Renal cortical epithelial cell (primary cell): ENCODE data around the gene GJB4. TPM values are rescaled to one million over a fixed set of nuclear protein-coding genes. Genes with fewer than 3 reads are reported as not detected.
A peak's percentile ranks its signal among the peaks of the same experiment; 100 is the strongest.
"Not testable (repeated sequence)": the region's sequence is repeated elsewhere in the genome, so short reads cannot be mapped to it uniquely, and the experiment has no call there.

Source experiments
- DNase-seq: peaks from one replicate; pipeline ENCODE4 v3.0.0-alpha.2; 2011; ENCODE audit warnings: low read depth
- total RNA-seq: library from RNA; depleted of rRNA; stranded (reverse); fragments of >200 nt; gene quantifications from 2 replicates; pipeline ENCODE4 v1.2.3, GENCODE V29; 2014

Gene GJB4
- total RNA-seq, 1 donor from 2014 or later = 15.5 TPM

- DNase-seq = no peak
These were observed 12.5 kb upstream of the GJB4 start for GRCh38 chr1:34746785-34747637.

- no peak for DNase-seq
These were observed 11.9 kb upstream of the GJB4 start for GRCh38 chr1:34747638-34747941.

GRCh38 chr1:34749992-34750391, 9.5 kb upstream of the GJB4 start:
- peak; percentile 46 for DNase-seq

- peak; percentile 30 for DNase-seq
These were observed 8.9 kb upstream of the GJB4 start for GRCh38 chr1:34750610-34751009.

- DNase-seq = peak; percentile 50
These were observed 6.4 kb upstream of the GJB4 start for GRCh38 chr1:34753163-34753562.

- DNase-seq = no peak
These were observed 4.4 kb upstream of the GJB4 start, which contains the start of gene GJB5 for GRCh38 chr1:34754964-34755637. TSS of gene GJB5 (plus strand) at chr1:34755047. CDS start at chr1:34757331, 2,284 bp downstream.

- no peak for DNase-seq
These were observed 3.6 kb upstream of the GJB4 start for GRCh38 chr1:34755961-34756360.

- DNase-seq = no peak
These were observed 2.2 kb upstream of the GJB4 start for GRCh38 chr1:34757386-34757785.

GRCh38 chr1:34758751-34759150, 789 bp upstream of the GJB4 start:
- peak; percentile 89 for DNase-seq

- no peak for DNase-seq
These were observed 1.7 kb downstream of the GJB4 start for GRCh38 chr1:34761176-34761761.

GRCh38 chr1:34761776-34762307, 2.3 kb downstream of the GJB4 start:
- DNase-seq = no peak

- DNase-seq = no peak
These were observed 3.1 kb downstream of the GJB4 start for GRCh38 chr1:34762474-34763141.

GRCh38 chr1:34763142-34763781, 3.7 kb downstream of the GJB4 start:
- DNase-seq = peak; percentile 86

- no peak for DNase-seq
These were observed 9.3 kb downstream of the GJB4 start for GRCh38 chr1:34768856-34769255.

GRCh38 chr1:34770891-34771504, 11.5 kb downstream of the GJB4 start:
- DNase-seq = no peak

- peak; percentile 25 for DNase-seq
These were observed 12.2 kb downstream of the GJB4 start for GRCh38 chr1:34771573-34772371.

- not testable (repeated sequence) for DNase-seq
These were observed 13.6 kb downstream of the GJB4 start for GRCh38 chr1:34773114-34773513.

GRCh38 chr1:34774957-34775356, 15.4 kb downstream of the GJB4 start:
- DNase-seq = peak; percentile 29

GRCh38 chr1:34776911-34777310, 17.4 kb downstream of the GJB4 start:
- DNase-seq = no peak
